T47D (cell line): ENCODE results near the gene CAP2.
"Not testable (repeated sequence)": the region's sequence is repeated elsewhere in the genome, so short reads cannot be mapped to it uniquely, and the experiment has no call there.

Experiments
- DNase-seq, 2 experiments: peaks; one replicate each; pipeline versions ENCODE4 v3.0.0 to v3.0.0-alpha.2; 2011 to 2012; ENCODE audit warnings: low read depth in 1 of 2, low spot score in 1 of 2
- JUND ChIP-seq: IDR thresholded peaks from 2 replicates; pipeline ENCODE4 v1.6.1; 2012; ENCODE audit warnings: low read depth
- in situ Hi-C: cut with HindIII; loops from 2 replicates; pipeline ENCODE4 v1.10.0; 2016; ENCODE audit warnings: low sequenced_read_pairs, low pct_unique_long_range_greater_than_20kb

The CAP2 gene

GRCh38 chr6:17381424-17382147 is 11.8 kb upstream of the CAP2 start:
- TF ChIP-seq JUND = no peak
- DNase-seq = no peak
- in situ Hi-C loops = no loop called here

GRCh38 chr6:17385660-17386059 is 7.7 kb upstream of the CAP2 start:
- no peak for TF ChIP-seq JUND
- in situ Hi-C loops = no loop called here
- no peak for DNase-seq

GRCh38 chr6:17388365-17388764 is 5.0 kb upstream of the CAP2 start:
- in situ Hi-C loops = no loop called here
- TF ChIP-seq JUND = no peak

GRCh38 chr6:17389274-17389847 is 4.0 kb upstream of the CAP2 start:
- peak; percentile 13 to 98 for DNase-seq
- in situ Hi-C loops = no loop called here

More at GRCh38 chr6:17388365-17388764, 5.0 kb upstream of the CAP2 start:
- DNase-seq = peak in 1 of 2 experiments; percentile 51

GRCh38 chr6:17390276-17390675 is 3.1 kb upstream of the CAP2 start:
- peak in 1 of 2 experiments; percentile 87 for DNase-seq
- in situ Hi-C loops = no loop called here
- TF ChIP-seq JUND = peak; percentile 46; the same call in 1 of the 2 replicates

More at GRCh38 chr6:17389274-17389847, 4.0 kb upstream of the CAP2 start:
- TF ChIP-seq JUND = peak; percentile 97; the same call in 1 of the 2 replicates

GRCh38 chr6:17391976-17392375 is 1.4 kb upstream of the CAP2 start:
- TF ChIP-seq JUND = no peak
- in situ Hi-C loops = no loop called here
- no peak for DNase-seq

GRCh38 chr6:17393892-17394631 is 667 bp downstream of the CAP2 start:
- peak; percentile 95 for TF ChIP-seq JUND
- DNase-seq = peak; percentile 63 to 92
- in situ Hi-C loops = no loop called here

GRCh38 chr6:17395112-17395511 is 1.7 kb downstream of the CAP2 start:
- DNase-seq = peak in 1 of 2 experiments; percentile 72
- no peak for TF ChIP-seq JUND
- in situ Hi-C loops = no loop called here

GRCh38 chr6:17396256-17396655 is 2.9 kb downstream of the CAP2 start:
- no peak for TF ChIP-seq JUND
- in situ Hi-C loops = no loop called here
- DNase-seq = no peak

GRCh38 chr6:17397764-17398194 is 4.4 kb downstream of the CAP2 start:
- no peak for DNase-seq
- TF ChIP-seq JUND = no peak
- in situ Hi-C loops = no loop called here

- in situ Hi-C loops, DNase-seq: not testable (repeated sequence)
Measured at GRCh38 chr6:17405181-17405943, 12.0 kb downstream of the CAP2 start.

GRCh38 chr6:17405944-17406245 is 12.5 kb downstream of the CAP2 start:
- peak in 1 of 2 experiments; percentile 62 for DNase-seq
- TF ChIP-seq JUND = no peak
- in situ Hi-C loops = no loop called here
